NCI-H510A (cell line): ENCODE data around the gene DDX43.
"Not testable (repeated sequence)": the region's sequence is repeated elsewhere in the genome, so short reads cannot be mapped to it uniquely, and the experiment has no call there.

Experiments used
- DNase-seq: peaks from one replicate; lab custom pipeline; 2025; lab: John Stamatoyannopoulos, UW

DDX43 gene

DNA sequence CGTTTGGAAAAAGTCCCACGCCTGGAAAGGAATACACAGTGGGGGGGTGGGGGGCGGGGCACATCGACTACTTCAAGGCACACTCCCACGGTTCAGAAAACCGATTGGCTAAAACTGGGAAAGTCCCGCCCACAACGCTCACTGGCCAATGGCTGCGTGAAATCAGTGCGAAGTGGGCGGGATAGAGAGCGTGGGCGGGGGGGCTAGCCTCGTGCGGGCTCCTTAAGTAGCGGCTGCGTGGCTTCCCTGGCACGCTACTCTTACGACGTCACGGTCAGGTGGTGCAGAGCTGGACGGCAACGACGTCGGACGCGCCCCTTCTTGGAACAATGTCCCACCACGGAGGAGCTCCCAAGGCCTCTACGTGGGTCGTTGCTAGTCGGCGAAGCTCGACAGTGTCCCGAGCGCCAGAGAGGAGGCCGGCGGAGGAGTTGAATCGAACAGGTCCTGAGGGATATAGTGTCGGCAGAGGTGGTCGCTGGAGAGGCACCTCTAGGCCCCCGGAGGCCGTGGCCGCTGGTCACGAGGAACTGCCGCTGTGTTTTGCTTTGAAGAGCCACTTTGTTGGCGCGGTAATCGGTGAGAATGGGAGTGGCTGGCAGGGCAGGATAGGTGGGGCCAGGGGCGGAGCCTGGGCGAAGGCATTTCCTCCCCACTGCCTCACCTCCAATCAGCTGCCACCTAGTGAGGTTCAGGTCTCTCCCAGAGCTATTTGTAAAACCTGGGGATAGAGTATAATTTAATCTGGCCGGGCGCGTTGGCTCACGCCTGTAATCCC lies at the start of gene DDX43:
Gene DDX43, plus strand, starts transcription at position 252 of the 778 bp plus-strand sequence. Its CDS starts 78 bp downstream, at position 330.
- peak; percentile 69 for DNase-seq

GRCh38 chr6:73348550-73349204 lies 46.0 kb upstream of the DDX43 start:
- DNase-seq, result no peak

- no peak for DNase-seq
Measured at GRCh38 chr6:73349311-73349710, 45.3 kb upstream of the DDX43 start.

- DNase-seq, result no peak
Measured at GRCh38 chr6:73353636-73354593, 40.7 kb upstream of the DDX43 start, which contains the start of gene DPPA5. DPPA5 (minus strand) TSS chr6:73354276; CDS start chr6:73354225, 51 bp downstream.

GRCh38 chr6:73362358-73362757 lies 32.3 kb upstream of the DDX43 start, which contains the start of gene KHDC3L:
KHDC3L (plus strand) TSS chr6:73362658; CDS start chr6:73362730, 72 bp downstream.
- no peak for DNase-seq

- DNase-seq, result no peak
Measured at GRCh38 chr6:73362869-73363536, 31.6 kb upstream of the DDX43 start.

GRCh38 chr6:73363537-73363875 lies 31.1 kb upstream of the DDX43 start:
- DNase-seq, result no peak

DNA sequence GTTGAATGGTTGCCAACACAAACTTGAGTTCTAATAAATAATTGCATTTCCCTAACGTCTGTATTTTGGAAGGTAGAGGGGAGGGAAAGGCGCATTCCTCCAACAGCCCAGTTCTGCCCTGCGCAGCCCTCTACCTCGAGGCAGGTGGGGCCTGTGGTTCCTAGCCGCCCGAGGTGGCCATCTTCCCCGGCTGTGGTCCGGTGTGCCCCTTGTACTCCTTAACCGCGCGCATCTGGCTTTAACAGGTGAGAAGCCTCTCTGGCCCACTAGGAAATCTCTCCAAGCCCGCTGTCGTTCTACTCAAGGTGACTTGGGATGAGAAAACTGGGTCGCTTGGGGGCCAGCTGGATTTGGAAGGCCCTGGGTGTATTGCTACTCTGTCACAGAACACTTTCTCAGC lies 30.5 kb upstream of the DDX43 start:
- no peak for DNase-seq

GRCh38 chr6:73364549-73364948 lies 30.1 kb upstream of the DDX43 start:
- no peak for DNase-seq

DNA sequence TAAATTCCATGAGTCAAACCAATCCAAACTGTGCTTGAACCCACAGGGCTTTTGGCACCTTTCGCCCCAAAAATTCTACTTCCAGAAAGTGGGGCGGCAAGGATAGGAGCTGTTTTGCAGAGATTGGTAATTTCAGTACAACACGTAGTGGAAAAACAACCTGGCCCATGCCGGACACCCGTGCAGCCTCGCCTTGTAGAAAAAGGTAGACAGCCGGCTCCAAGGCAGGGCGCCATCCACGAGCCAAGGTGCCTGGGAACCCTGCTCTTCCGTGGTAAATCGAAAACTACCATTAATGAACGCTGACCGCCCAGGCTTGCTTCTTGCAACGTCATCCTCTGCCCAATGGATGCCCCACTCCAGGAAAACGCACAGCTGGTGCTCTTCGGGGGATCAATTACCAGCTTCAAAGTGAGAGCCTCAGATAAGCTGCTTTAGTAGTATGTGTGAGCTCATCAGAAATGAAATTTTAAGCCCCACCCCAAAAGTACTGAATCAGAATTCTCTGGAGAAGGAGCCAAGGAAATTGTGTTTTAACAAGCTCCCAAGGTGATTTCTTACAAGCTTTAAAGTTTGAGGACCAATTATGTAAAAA lies 26.8 kb upstream of the DDX43 start:
- no peak for DNase-seq

GRCh38 chr6:73368675-73369074 lies 26.0 kb upstream of the DDX43 start:
- DNase-seq, result no peak

- DNase-seq, result no peak
Measured at GRCh38 chr6:73369157-73369556, 25.5 kb upstream of the DDX43 start.

- no peak for DNase-seq
Measured at GRCh38 chr6:73369563-73369962, 25.1 kb upstream of the DDX43 start, which contains the start of gene OOEP. OOEP (minus strand) TSS chr6:73369897; CDS start chr6:73369792, 105 bp downstream.

GRCh38 chr6:73371984-73372383 lies 22.6 kb upstream of the DDX43 start:
- DNase-seq, result no peak

DNA sequence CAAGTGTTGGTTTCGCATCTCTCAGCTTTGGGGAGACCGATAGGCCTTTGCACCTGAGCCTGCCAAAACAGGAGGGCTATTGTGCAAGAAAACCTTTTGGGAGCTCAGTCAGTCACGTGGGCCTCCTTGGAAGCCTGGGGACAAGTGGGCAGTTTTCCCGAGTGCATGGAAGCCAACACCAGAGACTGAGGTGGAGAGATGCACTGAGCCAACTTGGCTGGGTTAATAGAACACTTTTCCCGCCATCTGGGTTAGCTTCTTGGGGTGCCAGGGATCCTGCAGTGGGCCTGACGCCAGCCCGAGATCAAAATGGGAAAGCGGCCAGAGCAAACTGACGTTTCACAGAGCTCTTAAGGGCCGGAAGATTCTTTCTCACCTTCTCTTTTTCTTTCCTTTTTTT lies 22.1 kb upstream of the DDX43 start:
- DNase-seq, result no peak

- no peak for DNase-seq
Measured at GRCh38 chr6:73375216-73375615, 19.4 kb upstream of the DDX43 start.

GRCh38 chr6:73377225-73377624 lies 17.4 kb upstream of the DDX43 start:
- DNase-seq, result no peak

- DNase-seq, result not testable (repeated sequence)
Measured at GRCh38 chr6:73381531-73381930, 13.1 kb upstream of the DDX43 start.

GRCh38 chr6:73382462-73383113 lies 12.0 kb upstream of the DDX43 start:
- no peak for DNase-seq

DNA sequence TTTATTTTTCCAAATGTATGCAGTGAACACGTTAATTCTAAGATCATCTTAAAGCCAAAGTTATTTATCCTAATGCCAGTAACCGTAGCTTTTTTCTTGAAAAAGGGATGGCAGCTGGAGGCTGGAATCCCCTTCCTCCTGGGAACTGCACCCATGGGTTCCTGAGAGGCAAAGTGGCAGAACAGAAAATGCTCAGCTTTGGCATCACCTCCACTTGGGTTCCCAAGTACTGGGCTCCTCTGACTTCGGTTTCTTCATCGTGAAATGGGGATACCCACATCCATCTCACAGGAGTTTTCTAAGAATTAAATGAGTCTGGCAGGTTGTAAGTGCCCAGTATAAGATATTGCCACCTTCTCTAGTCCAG lies 6.2 kb upstream of the DDX43 start:
- DNase-seq, result no peak
